ENCODE data around the gene PDXDC1.
"Not testable (repeated sequence)": the region's sequence is repeated elsewhere in the genome, so short reads cannot be mapped to it uniquely, and the experiment has no call there.

The PDXDC1 gene

DNA sequence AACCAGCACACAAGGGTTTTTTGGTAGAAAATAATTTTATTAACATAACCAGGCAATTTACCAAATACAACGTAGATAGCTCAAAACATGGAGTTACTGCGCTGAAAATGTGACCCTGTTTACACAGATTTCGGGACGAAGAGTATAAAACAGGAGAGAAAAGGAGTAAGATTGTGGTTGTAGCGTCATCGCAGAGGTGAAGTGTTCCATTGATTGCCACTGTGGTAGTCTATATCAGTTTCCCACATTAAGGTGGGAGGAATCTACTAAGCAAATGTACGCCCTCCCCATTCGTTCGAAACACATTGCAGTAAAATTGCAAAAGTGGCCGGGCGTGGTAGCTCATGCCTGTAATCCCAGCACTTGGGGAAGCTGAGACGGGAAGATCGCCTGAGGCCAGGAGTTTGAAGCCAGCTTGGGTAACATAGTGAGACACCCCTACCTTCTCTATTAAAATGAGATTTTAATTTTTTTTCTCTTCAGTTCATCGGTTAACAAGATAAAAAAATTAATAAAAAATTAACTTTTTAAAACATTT lies 972 bp upstream of the PDXDC1 start:
- DNase-seq, result not testable (repeated sequence)

GRCh38 chr16:14974331-14974655 lies 533 bp upstream of the PDXDC1 start:
- peak in 1 of 5 donors; percentile 77 for DNase-seq

GRCh38 chr16:14975418-14976194 lies 780 bp downstream of the PDXDC1 start:
- peak; percentile 24 to 66 (median 64) for DNase-seq

GRCh38 chr16:14976971-14977736 lies 2.3 kb downstream of the PDXDC1 start:
- DNase-seq, result not testable (repeated sequence)

- not testable (repeated sequence) for DNase-seq
Observed at GRCh38 chr16:14978281-14978680, 3.5 kb downstream of the PDXDC1 start.

DNA sequence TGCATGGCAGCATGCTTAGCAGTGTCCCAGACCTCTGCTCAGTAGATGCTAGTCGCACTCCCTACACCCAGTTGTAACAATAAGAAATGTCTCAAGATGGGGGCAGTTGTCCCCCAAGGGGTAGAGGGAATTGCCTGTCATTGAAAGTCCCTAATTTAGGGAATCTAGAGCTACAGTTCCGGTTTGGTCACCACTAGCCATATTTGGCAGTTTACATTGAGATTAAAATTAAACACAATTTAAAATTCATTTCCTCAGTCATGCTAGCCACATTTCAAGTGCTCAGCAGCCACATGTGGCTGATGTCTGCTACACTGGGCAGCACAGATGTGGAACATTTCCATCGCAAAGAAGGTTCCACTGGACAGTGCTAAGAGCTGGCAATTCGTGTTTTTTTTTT lies 4.1 kb downstream of the PDXDC1 start:
- not testable (repeated sequence) for DNase-seq

DNA sequence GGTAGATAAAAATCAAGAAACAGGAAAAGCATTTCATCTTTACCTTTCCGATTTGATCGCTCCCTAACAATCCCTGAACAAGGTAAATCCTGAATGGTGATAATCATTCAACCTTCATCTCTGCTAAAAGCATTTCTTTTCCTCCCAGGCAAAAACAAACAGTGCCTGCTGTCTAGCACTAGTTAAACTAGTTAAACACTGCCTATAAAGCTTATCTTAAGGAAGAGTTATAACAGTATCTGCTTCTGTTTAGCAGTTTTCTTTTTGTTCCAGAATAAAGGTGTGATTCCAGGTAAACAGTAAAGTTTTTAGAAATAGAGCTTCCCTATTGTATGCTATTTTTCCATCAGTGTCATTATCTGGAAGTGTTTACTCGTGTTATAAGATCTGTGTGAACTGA lies 6.4 kb downstream of the PDXDC1 start:
- DNase-seq, result not testable (repeated sequence)

- not testable (repeated sequence) for DNase-seq
Observed at GRCh38 chr16:14982521-14982920, 7.7 kb downstream of the PDXDC1 start.

- not testable (repeated sequence) for DNase-seq
Observed at GRCh38 chr16:14988092-14988491, 13.3 kb downstream of the PDXDC1 start.

GRCh38 chr16:14988661-14989191 lies 13.9 kb downstream of the PDXDC1 start:
- not testable (repeated sequence) for DNase-seq

- not testable (repeated sequence) for DNase-seq
Observed at GRCh38 chr16:14989291-14990281, 14.8 kb downstream of the PDXDC1 start.

- not testable (repeated sequence) for DNase-seq
Observed at GRCh38 chr16:14993277-14994151, 18.7 kb downstream of the PDXDC1 start.

DNA sequence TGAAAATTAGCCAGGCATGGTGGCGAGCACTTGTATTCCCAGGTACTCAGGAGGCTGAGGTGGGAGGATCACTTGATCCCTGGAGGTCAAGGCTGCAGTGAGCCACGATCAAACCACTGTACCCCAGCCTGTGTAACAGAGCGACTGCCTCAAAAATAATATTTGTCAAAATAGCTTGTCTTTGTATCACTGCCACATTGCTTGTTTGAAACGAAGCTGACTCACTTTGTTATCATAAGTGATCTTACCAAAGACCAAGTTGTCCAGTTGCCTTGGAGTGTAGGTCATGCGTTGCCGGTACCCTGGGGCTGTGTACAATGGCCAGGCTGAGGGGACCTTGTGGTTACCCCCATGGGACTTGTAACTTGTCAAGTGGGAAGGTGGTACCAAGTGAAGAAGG lies 21.9 kb downstream of the PDXDC1 start:
- not testable (repeated sequence) for DNase-seq

DNA sequence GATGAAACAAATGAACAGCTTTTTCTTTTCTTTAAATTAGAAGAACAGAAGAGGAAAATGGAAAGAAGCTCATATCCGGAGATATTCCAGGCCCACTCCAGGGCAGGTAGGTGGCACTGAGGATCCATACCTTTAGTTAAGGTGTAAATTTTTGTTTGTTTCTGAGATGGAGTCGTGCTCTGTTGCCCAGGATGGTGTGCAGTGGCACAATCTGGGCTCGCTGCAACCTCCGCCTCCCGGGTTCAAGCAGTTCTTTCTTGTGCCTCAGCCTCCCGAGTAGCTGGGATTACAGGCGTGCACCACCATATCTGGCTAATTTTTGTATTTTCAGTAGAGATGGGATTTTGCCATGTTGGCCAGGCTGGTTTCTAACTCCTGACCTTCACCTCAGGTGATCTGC lies 23.5 kb downstream of the PDXDC1 start:
- not testable (repeated sequence) for DNase-seq

- DNase-seq, result not testable (repeated sequence)
Observed at GRCh38 chr16:14999845-15000244, 25.0 kb downstream of the PDXDC1 start.

- not testable (repeated sequence) for DNase-seq
Observed at GRCh38 chr16:15002448-15002847, 27.6 kb downstream of the PDXDC1 start.

DNA sequence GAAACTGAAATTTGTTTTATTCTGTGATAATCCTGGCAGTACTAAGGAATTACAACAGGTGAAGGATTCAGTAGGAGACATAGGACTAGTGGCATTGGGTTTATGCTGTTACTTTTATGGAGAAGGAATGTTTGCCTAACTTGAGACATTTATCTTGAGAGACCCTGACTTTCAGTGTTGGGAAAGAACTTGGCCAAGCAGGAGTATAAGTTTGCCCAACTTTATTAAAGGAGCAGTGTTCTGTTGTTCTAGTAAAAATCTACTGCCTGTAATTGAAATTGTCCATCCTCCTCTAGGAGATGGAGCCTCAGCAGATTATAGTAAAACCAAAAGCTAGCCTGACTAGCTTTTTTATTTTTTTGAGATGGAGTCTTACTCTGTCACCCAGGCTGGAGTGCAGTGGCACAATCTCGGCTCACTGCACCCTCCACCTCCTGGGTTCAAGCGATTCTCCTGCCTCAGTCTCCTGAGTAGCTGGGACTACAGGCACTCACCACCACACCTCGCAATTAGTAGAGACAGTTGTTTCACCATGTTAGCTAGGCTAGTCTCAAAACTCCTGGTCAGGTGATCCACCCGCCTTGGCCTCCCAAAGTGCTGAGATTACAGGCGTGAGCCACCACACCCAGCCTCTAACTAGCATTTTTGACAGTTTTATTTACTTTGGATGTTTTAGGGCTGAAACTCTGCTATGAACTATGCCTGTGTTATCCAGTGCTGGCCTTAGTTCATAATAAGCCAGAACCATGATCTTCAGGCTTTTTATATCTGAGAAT lies 30.7 kb downstream of the PDXDC1 start:
- DNase-seq, result not testable (repeated sequence)

- not testable (repeated sequence) for DNase-seq
Observed at GRCh38 chr16:15008647-15009046, 33.8 kb downstream of the PDXDC1 start.

DNA sequence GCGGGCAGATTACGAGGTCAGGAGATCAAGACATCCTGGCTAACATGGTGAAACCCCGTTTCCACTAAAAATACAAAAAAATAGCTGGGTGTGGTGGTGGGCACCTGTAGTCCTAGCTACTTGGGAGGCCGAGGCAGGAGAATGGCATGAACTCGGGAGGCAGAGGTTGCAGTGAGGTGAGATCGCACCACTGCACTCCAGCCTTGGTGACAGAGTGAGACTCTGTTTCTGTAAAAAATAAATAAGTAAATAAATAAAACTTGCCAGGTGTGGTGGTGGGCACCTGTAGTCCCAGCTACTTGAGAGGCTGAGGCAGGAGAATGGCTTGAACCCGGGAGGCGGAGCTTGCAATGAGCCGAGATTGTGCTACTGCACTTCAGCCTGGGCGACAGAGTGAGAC lies 38.1 kb downstream of the PDXDC1 start:
- DNase-seq, result not testable (repeated sequence)

- not testable (repeated sequence) for DNase-seq
Observed at GRCh38 chr16:15015671-15016070, 40.8 kb downstream of the PDXDC1 start.

Measured in T-helper 1 cell (primary cell).